HTR-8/SVneo (cell line): ENCODE measurements around the gene ACP2.

Experiments used
- DNase-seq: peaks from one replicate; pipeline ENCODE4 v3.0.0; 2011; ENCODE audit warnings: low spot score, mixed read lengths; ENCODE audit not compliant: insufficient read length
- FAIRE-seq: peaks from 2 replicates; lab custom pipeline; 2011; peaks lifted over from hg19 to GRCh38; lab: Jason Lieb, UNC

The ACP2 gene

GRCh38 chr11:47248664-47249377 is at the start of gene ACP2:
Gene ACP2 (minus strand): TSS chr11:47248814. CDS start chr11:47248789, 25 bp downstream.
- peak; percentile 81 for DNase-seq
- FAIRE-seq, result no peak

- FAIRE-seq, result no peak
These were observed 47.4 kb upstream of the ACP2 start for GRCh38 chr11:47296045-47296444.

GRCh38 chr11:47295385-47295784 is 46.8 kb upstream of the ACP2 start:
- FAIRE-seq (no peak), DNase-seq (no peak)

More at GRCh38 chr11:47296045-47296444, 47.4 kb upstream of the ACP2 start:
- no peak for DNase-seq

GRCh38 chr11:47289856-47290255 is 41.2 kb upstream of the ACP2 start:
- FAIRE-seq (no peak), DNase-seq (no peak)

- FAIRE-seq (no peak), DNase-seq (no peak)
These were observed 39.5 kb upstream of the ACP2 start for GRCh38 chr11:47288066-47288465.

- FAIRE-seq (no peak), DNase-seq (no peak)
These were observed 37.6 kb upstream of the ACP2 start for GRCh38 chr11:47285969-47286770.

GRCh38 chr11:47284151-47284550 is 35.5 kb upstream of the ACP2 start:
- FAIRE-seq, result no peak

GRCh38 chr11:47282462-47282861 is 33.8 kb upstream of the ACP2 start:
- DNase-seq (no peak), FAIRE-seq (no peak)

More at GRCh38 chr11:47284151-47284550, 35.5 kb upstream of the ACP2 start:
- DNase-seq, result no peak

GRCh38 chr11:47280860-47281259 is 32.2 kb upstream of the ACP2 start:
- no peak for DNase-seq
- FAIRE-seq, result no peak

GRCh38 chr11:47280099-47280498 is 31.5 kb upstream of the ACP2 start:
- FAIRE-seq (no peak), DNase-seq (no peak)

GRCh38 chr11:47278769-47279168 is 30.2 kb upstream of the ACP2 start:
- DNase-seq (no peak), FAIRE-seq (no peak)

GRCh38 chr11:47278058-47278457 is 29.4 kb upstream of the ACP2 start:
- DNase-seq (no peak), FAIRE-seq (no peak)

GRCh38 chr11:47276923-47277322 is 28.3 kb upstream of the ACP2 start:
- no peak for DNase-seq
- no peak for FAIRE-seq

- FAIRE-seq (no peak), DNase-seq (no peak)
These were observed 26.1 kb upstream of the ACP2 start for GRCh38 chr11:47274495-47275235.

GRCh38 chr11:47272706-47273105 is 24.1 kb upstream of the ACP2 start:
- FAIRE-seq, result no peak
- DNase-seq, result no peak

- DNase-seq, result no peak
These were observed 23.5 kb upstream of the ACP2 start for GRCh38 chr11:47271961-47272661.

GRCh38 chr11:47271328-47271727 is 22.7 kb upstream of the ACP2 start:
- FAIRE-seq (no peak), DNase-seq (no peak)

More at GRCh38 chr11:47271961-47272661, 23.5 kb upstream of the ACP2 start:
- no peak for FAIRE-seq

GRCh38 chr11:47270331-47271271 is 22.0 kb upstream of the ACP2 start:
- DNase-seq (peak; percentile 32), FAIRE-seq (no peak)

- FAIRE-seq (no peak), DNase-seq (peak; percentile 92)
These were observed 21.3 kb upstream of the ACP2 start, which contains the start of gene MADD for GRCh38 chr11:47269829-47270305. Gene MADD (plus strand): TSS chr11:47270133.
